ENCODE results near the gene ROBO1.
"Not testable (repeated sequence)": the region's sequence is repeated elsewhere in the genome, so short reads cannot be mapped to it uniquely, and the experiment has no call there.

The ROBO1 gene

DNA sequence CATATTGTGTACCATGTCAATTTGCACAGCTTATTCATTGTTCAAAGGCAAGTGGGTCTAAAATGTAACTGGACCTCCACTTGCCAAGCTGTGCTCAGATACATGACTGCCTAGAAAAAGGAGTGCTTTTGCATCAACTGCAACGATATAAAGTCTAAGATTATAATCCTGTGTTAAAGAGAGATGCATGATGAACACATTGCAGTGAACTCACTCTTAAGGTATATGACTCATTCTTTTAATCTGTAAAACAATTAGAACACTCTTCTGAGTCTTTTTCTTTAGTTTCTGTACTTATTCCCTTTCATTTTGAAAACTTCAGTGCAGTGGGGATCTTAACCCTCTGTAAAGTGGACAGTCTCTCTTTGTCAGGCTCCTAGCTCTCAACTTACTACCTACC is 982.8 kb downstream of the ROBO1 start:
- Histone ChIP-seq H3K9me3 (ENCODE audit: control insufficient read depth in 2 of 2, low read length in 2 of 2) (no peaks in the 10 kb centered on the region), H3K27ac (ENCODE audit: low read depth in 2 of 2, low read length in 2 of 2) (no peak overlapping the region), H3K4me3 (ENCODE audit: low read length in 2 of 2) (no peak overlapping the region)

GRCh38 chr3:78781351-78781750 is 986.4 kb downstream of the ROBO1 start:
- Histone ChIP-seq H3K27ac (ENCODE audit: low read depth in 2 of 2, low read length in 2 of 2) (no peak overlapping the region), H3K4me1 (ENCODE audit: control insufficient read depth in 2 of 2, insufficient read depth in 2 of 2, low read length in 2 of 2) (no peaks in the 10 kb centered on the region), H3K27me3 (ENCODE audit: control insufficient read depth in 2 of 2, insufficient read depth in 2 of 2, low read length in 2 of 2) (no peaks in the 10 kb centered on the region), H3K36me3 (ENCODE audit: control insufficient read depth in 2 of 2, insufficient read depth in 2 of 2, low read length in 2 of 2) (no peaks in the 10 kb centered on the region), H3K9me3 (ENCODE audit: control insufficient read depth in 2 of 2, low read length in 2 of 2) (no peaks in the 10 kb centered on the region), H3K4me3 (ENCODE audit: low read length in 2 of 2) (no peak overlapping the region), H3K9ac (ENCODE audit: low read depth in 1 of 2, low read length in 2 of 2) (no peak overlapping the region)

More for the DNA sequence above, 982.8 kb downstream of the ROBO1 start:
- no peaks in the 10 kb centered on the region for H3K27me3 ChIP-seq (ENCODE audit: control insufficient read depth in 2 of 2, insufficient read depth in 2 of 2, low read length in 2 of 2)
- no peaks in the 10 kb centered on the region for H3K36me3 ChIP-seq (ENCODE audit: control insufficient read depth in 2 of 2, insufficient read depth in 2 of 2, low read length in 2 of 2)
- H3K9ac ChIP-seq (ENCODE audit: low read depth in 1 of 2, low read length in 2 of 2) = no peak overlapping the region
- no peaks in the 10 kb centered on the region for H3K4me1 ChIP-seq (ENCODE audit: control insufficient read depth in 2 of 2, insufficient read depth in 2 of 2, low read length in 2 of 2)

- no peak overlapping the region for H3K4me3 ChIP-seq (ENCODE audit: low read length in 2 of 2)
- no peaks in the 10 kb centered on the region for H3K4me1 ChIP-seq (ENCODE audit: control insufficient read depth in 2 of 2, insufficient read depth in 2 of 2, low read length in 2 of 2)
- no peaks in the 10 kb centered on the region for H3K36me3 ChIP-seq (ENCODE audit: control insufficient read depth in 2 of 2, insufficient read depth in 2 of 2, low read length in 2 of 2)
- no peaks in the 10 kb centered on the region for H3K9me3 ChIP-seq (ENCODE audit: control insufficient read depth in 2 of 2, low read length in 2 of 2)
- H3K9ac ChIP-seq (ENCODE audit: low read depth in 1 of 2, low read length in 2 of 2) = no peak overlapping the region
- no peaks in the 10 kb centered on the region for H3K27me3 ChIP-seq (ENCODE audit: control insufficient read depth in 2 of 2, insufficient read depth in 2 of 2, low read length in 2 of 2)
- no peak overlapping the region for H3K27ac ChIP-seq (ENCODE audit: low read depth in 2 of 2, low read length in 2 of 2)
Observed at GRCh38 chr3:78765671-78766485, 1001.9 kb downstream of the ROBO1 start.

DNA sequence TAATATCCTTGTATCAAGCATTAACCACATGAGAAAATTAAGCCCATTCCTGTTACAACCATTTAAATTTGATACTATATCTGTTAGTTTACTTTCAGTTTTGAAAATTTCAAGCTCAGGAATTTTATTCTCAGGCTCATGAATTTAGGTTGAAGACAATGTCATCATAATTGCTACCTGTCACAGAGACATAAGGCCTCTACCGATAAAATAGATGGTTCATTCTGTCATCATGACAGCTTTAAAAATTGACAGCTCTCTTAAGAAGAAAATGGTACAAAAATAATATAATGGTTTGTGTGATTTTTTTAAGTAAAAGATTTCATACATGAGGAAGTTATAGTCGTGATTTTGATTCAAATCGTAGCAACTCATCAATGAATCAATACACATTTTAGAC is 1003.2 kb downstream of the ROBO1 start:
- no peaks in the 10 kb centered on the region for H3K36me3 ChIP-seq (ENCODE audit: control insufficient read depth in 2 of 2, insufficient read depth in 2 of 2, low read length in 2 of 2)
- no peaks in the 10 kb centered on the region for H3K4me1 ChIP-seq (ENCODE audit: control insufficient read depth in 2 of 2, insufficient read depth in 2 of 2, low read length in 2 of 2)
- no peak overlapping the region for H3K4me3 ChIP-seq (ENCODE audit: low read length in 2 of 2)
- no peaks in the 10 kb centered on the region for H3K9me3 ChIP-seq (ENCODE audit: control insufficient read depth in 2 of 2, low read length in 2 of 2)
- no peaks in the 10 kb centered on the region for H3K27me3 ChIP-seq (ENCODE audit: control insufficient read depth in 2 of 2, insufficient read depth in 2 of 2, low read length in 2 of 2)
- no peak overlapping the region for H3K27ac ChIP-seq (ENCODE audit: low read depth in 2 of 2, low read length in 2 of 2)
- no peak overlapping the region for H3K9ac ChIP-seq (ENCODE audit: low read depth in 1 of 2, low read length in 2 of 2)

DNA sequence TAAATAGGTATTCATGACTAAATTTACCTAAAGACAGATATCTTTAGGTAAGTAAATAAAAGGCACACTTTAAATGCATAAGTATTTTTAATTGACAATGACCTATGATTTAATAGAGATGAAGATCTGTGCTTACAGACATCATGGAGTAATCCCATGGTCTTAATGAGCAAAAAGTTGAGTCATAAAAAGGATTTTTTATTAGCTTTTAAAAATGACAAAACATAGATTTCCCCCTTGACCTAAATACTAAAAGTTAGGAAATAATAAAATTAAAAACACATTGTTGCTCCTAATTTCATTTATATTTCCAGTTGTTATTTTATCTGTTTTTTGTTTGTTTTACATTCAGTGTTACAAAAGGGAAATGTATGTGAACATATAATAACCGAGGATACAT is 1005.7 kb downstream of the ROBO1 start:
- Histone ChIP-seq H3K4me3 (ENCODE audit: low read length in 2 of 2) (no peak overlapping the region), H3K36me3 (ENCODE audit: control insufficient read depth in 2 of 2, insufficient read depth in 2 of 2, low read length in 2 of 2) (no peaks in the 10 kb centered on the region), H3K9ac (ENCODE audit: low read depth in 1 of 2, low read length in 2 of 2) (no peak overlapping the region), H3K9me3 (ENCODE audit: control insufficient read depth in 2 of 2, low read length in 2 of 2) (no peaks in the 10 kb centered on the region), H3K27ac (ENCODE audit: low read depth in 2 of 2, low read length in 2 of 2) (no peak overlapping the region), H3K27me3 (ENCODE audit: control insufficient read depth in 2 of 2, insufficient read depth in 2 of 2, low read length in 2 of 2) (no peaks in the 10 kb centered on the region), H3K4me1 (ENCODE audit: control insufficient read depth in 2 of 2, insufficient read depth in 2 of 2, low read length in 2 of 2) (no peaks in the 10 kb centered on the region)

DNA sequence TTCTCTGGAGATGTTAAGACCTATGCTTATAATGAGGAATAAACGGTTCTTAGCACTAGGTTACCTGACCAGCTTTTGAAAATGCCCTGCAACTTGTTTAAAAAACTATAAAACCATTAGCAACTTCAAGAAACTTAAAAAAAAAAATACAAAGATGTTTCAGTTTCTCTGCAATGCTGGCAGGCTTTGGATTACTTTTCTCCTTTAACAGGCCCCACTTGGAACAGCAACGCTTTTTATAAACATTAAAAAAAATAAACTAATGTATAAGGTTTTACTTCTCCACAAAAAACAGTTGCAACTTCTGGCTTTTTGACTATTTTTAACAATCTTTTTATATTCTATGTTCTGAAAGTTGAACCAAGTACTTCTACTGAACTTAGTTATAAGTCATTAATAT is 1006.7 kb downstream of the ROBO1 start:
- no peaks in the 10 kb centered on the region for H3K27me3 ChIP-seq (ENCODE audit: control insufficient read depth in 2 of 2, insufficient read depth in 2 of 2, low read length in 2 of 2)
- H3K36me3 ChIP-seq (ENCODE audit: control insufficient read depth in 2 of 2, insufficient read depth in 2 of 2, low read length in 2 of 2) = no peaks in the 10 kb centered on the region
- H3K27ac ChIP-seq (ENCODE audit: low read depth in 2 of 2, low read length in 2 of 2) = no peak overlapping the region
- H3K4me3 ChIP-seq (ENCODE audit: low read length in 2 of 2) = no peak overlapping the region
- H3K9ac ChIP-seq (ENCODE audit: low read depth in 1 of 2, low read length in 2 of 2) = no peak overlapping the region
- no peaks in the 10 kb centered on the region for H3K4me1 ChIP-seq (ENCODE audit: control insufficient read depth in 2 of 2, insufficient read depth in 2 of 2, low read length in 2 of 2)
- H3K9me3 ChIP-seq (ENCODE audit: control insufficient read depth in 2 of 2, low read length in 2 of 2) = no peaks in the 10 kb centered on the region

- Histone ChIP-seq H3K9ac (ENCODE audit: low read depth in 1 of 2, low read length in 2 of 2) (no peak overlapping the region), H3K27ac (ENCODE audit: low read depth in 2 of 2, low read length in 2 of 2) (no peak overlapping the region), H3K4me3 (ENCODE audit: low read length in 2 of 2) (no peak overlapping the region), H3K36me3 (ENCODE audit: control insufficient read depth in 2 of 2, insufficient read depth in 2 of 2, low read length in 2 of 2) (no peaks in the 10 kb centered on the region), H3K4me1 (ENCODE audit: control insufficient read depth in 2 of 2, insufficient read depth in 2 of 2, low read length in 2 of 2) (no peaks in the 10 kb centered on the region), H3K9me3 (ENCODE audit: control insufficient read depth in 2 of 2, low read length in 2 of 2) (no peaks in the 10 kb centered on the region), H3K27me3 (ENCODE audit: control insufficient read depth in 2 of 2, insufficient read depth in 2 of 2, low read length in 2 of 2) (no peaks in the 10 kb centered on the region)
Observed at GRCh38 chr3:78757731-78758130, 1010.1 kb downstream of the ROBO1 start.

- no peak overlapping the region for H3K9ac ChIP-seq (ENCODE audit: low read depth in 1 of 2, low read length in 2 of 2)
- no peaks in the 10 kb centered on the region for H3K27me3 ChIP-seq (ENCODE audit: control insufficient read depth in 2 of 2, insufficient read depth in 2 of 2, low read length in 2 of 2)
Observed at GRCh38 chr3:78754066-78754743, 1013.6 kb downstream of the ROBO1 start.

DNA sequence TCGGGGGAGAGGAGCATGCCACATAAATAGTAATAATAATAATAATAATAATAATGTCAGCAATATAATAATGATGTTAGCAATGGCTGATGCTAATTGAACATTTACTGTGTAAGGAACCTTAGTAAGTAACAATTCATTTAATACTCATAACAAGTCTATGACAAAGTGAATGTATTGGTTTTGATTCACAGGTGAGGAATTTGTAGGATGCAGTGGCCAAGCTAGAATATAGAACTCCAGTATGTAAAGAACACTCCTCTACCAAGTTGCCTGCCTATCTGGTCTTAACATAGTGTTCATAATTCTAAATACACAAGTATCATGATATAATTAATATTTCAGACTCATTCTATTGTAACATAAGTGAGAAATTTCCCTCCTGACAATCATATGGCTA is 1016.5 kb downstream of the ROBO1 start:
- H3K9ac ChIP-seq (ENCODE audit: low read depth in 1 of 2, low read length in 2 of 2) = no peak overlapping the region
- no peaks in the 10 kb centered on the region for H3K36me3 ChIP-seq (ENCODE audit: control insufficient read depth in 2 of 2, insufficient read depth in 2 of 2, low read length in 2 of 2)
- no peaks in the 10 kb centered on the region for H3K4me1 ChIP-seq (ENCODE audit: control insufficient read depth in 2 of 2, insufficient read depth in 2 of 2, low read length in 2 of 2)
- H3K27ac ChIP-seq (ENCODE audit: low read depth in 2 of 2, low read length in 2 of 2) = no peak overlapping the region
- no peaks in the 10 kb centered on the region for H3K9me3 ChIP-seq (ENCODE audit: control insufficient read depth in 2 of 2, low read length in 2 of 2)
- H3K4me3 ChIP-seq (ENCODE audit: low read length in 2 of 2) = no peak overlapping the region
- H3K27me3 ChIP-seq (ENCODE audit: control insufficient read depth in 2 of 2, insufficient read depth in 2 of 2, low read length in 2 of 2) = no peaks in the 10 kb centered on the region

More at GRCh38 chr3:78754066-78754743, 1013.6 kb downstream of the ROBO1 start:
- no peaks in the 10 kb centered on the region for H3K4me1 ChIP-seq (ENCODE audit: control insufficient read depth in 2 of 2, insufficient read depth in 2 of 2, low read length in 2 of 2)
- H3K4me3 ChIP-seq (ENCODE audit: low read length in 2 of 2) = no peak overlapping the region
- H3K36me3 ChIP-seq (ENCODE audit: control insufficient read depth in 2 of 2, insufficient read depth in 2 of 2, low read length in 2 of 2) = no peaks in the 10 kb centered on the region
- H3K9me3 ChIP-seq (ENCODE audit: control insufficient read depth in 2 of 2, low read length in 2 of 2) = no peaks in the 10 kb centered on the region
- no peak overlapping the region for H3K27ac ChIP-seq (ENCODE audit: low read depth in 2 of 2, low read length in 2 of 2)

DNA sequence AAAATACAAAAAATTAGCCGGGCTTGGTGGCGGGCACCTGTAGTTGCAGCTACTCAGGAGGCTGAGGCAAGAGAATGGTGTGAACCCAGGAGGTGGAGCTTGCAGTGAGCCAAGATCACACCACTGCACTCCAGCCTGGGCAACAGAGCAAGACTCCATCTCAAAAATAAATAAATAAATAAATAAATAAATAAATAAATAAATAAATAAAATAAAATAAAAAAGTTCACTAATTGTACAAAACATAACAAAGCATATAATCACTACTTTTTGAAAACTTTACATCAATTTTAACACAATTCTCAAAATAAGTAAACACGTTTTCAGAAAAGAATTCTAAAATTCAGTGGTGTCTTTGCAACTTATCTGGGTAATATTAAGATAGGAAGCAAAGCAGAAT is 1017.5 kb downstream of the ROBO1 start:
- not testable (repeated sequence) for H3K27ac ChIP-seq (ENCODE audit: low read depth in 2 of 2, low read length in 2 of 2); H3K36me3 ChIP-seq (ENCODE audit: control insufficient read depth in 2 of 2, insufficient read depth in 2 of 2, low read length in 2 of 2); H3K9ac ChIP-seq (ENCODE audit: low read depth in 1 of 2, low read length in 2 of 2); H3K9me3 ChIP-seq (ENCODE audit: control insufficient read depth in 2 of 2, low read length in 2 of 2); H3K4me3 ChIP-seq (ENCODE audit: low read length in 2 of 2); H3K4me1 ChIP-seq (ENCODE audit: control insufficient read depth in 2 of 2, insufficient read depth in 2 of 2, low read length in 2 of 2); H3K27me3 ChIP-seq (ENCODE audit: control insufficient read depth in 2 of 2, insufficient read depth in 2 of 2, low read length in 2 of 2)

Measured in mucosa of rectum (tissue), 2 donors.